ENCODE measurements around the gene DMD.

The DMD gene

GRCh38 chrX:33149580-33149979 lies 61.8 kb downstream of the DMD start:
- no peak for TF ChIP-seq FOXP2 (optimal IDR thresholded peaks at IDR 0.05; ENCODE audit: borderline replicate concordance, extremely low read depth, extremely low read length, insufficient read depth)
- no peak for TF ChIP-seq POLR2AphosphoS5 (IDR thresholded peaks at IDR 0.05; ENCODE audit: low read depth, low read length)
- no peak for TF ChIP-seq SIN3A (IDR thresholded peaks at IDR 0.05; ENCODE audit: borderline replicate concordance, insufficient read depth, low read length)
- TF ChIP-seq TAF1 (IDR thresholded peaks at IDR 0.05; ENCODE audit: borderline replicate concordance, insufficient read depth, low read length) = no peak
- TF ChIP-seq REST (IDR thresholded peaks at IDR 0.05; ENCODE audit: insufficient read depth in 1 of 2, low read depth in 2 of 2, low read length in 2 of 2) = no peak

GRCh38 chrX:33149085-33149484 lies 62.3 kb downstream of the DMD start:
- TF ChIP-seq TAF1 (IDR thresholded peaks at IDR 0.05; ENCODE audit: borderline replicate concordance, insufficient read depth, low read length) (no peak), POLR2AphosphoS5 (IDR thresholded peaks at IDR 0.05; ENCODE audit: low read depth, low read length) (no peak), FOXP2 (optimal IDR thresholded peaks at IDR 0.05; ENCODE audit: borderline replicate concordance, extremely low read depth, extremely low read length, insufficient read depth) (no peak), SIN3A (IDR thresholded peaks at IDR 0.05; ENCODE audit: borderline replicate concordance, insufficient read depth, low read length) (no peak), REST (IDR thresholded peaks at IDR 0.05; ENCODE audit: insufficient read depth in 1 of 2, low read depth in 2 of 2, low read length in 2 of 2) (no peak)

GRCh38 chrX:33142331-33142730 lies 69.0 kb downstream of the DMD start:
- TF ChIP-seq FOXP2 (optimal IDR thresholded peaks at IDR 0.05; ENCODE audit: borderline replicate concordance, extremely low read depth, extremely low read length, insufficient read depth) = no peak
- no peak for TF ChIP-seq REST (IDR thresholded peaks at IDR 0.05; ENCODE audit: insufficient read depth in 1 of 2, low read depth in 2 of 2, low read length in 2 of 2)
- TF ChIP-seq TAF1 (IDR thresholded peaks at IDR 0.05; ENCODE audit: borderline replicate concordance, insufficient read depth, low read length) = no peak
- no peak for TF ChIP-seq POLR2AphosphoS5 (IDR thresholded peaks at IDR 0.05; ENCODE audit: low read depth, low read length)
- no peak for TF ChIP-seq SIN3A (IDR thresholded peaks at IDR 0.05; ENCODE audit: borderline replicate concordance, insufficient read depth, low read length)

- no peak for TF ChIP-seq POLR2AphosphoS5 (IDR thresholded peaks at IDR 0.05; ENCODE audit: low read depth, low read length)
- TF ChIP-seq SIN3A (IDR thresholded peaks at IDR 0.05; ENCODE audit: borderline replicate concordance, insufficient read depth, low read length) = no peak
- TF ChIP-seq REST (IDR thresholded peaks at IDR 0.05; ENCODE audit: insufficient read depth in 1 of 2, low read depth in 2 of 2, low read length in 2 of 2) = no peak
- no peak for TF ChIP-seq TAF1 (IDR thresholded peaks at IDR 0.05; ENCODE audit: borderline replicate concordance, insufficient read depth, low read length)
- TF ChIP-seq FOXP2 (optimal IDR thresholded peaks at IDR 0.05; ENCODE audit: borderline replicate concordance, extremely low read depth, extremely low read length, insufficient read depth) = no peak
Observed at GRCh38 chrX:33138677-33139249, 72.6 kb downstream of the DMD start.
